RWPE2 (cell line): ENCODE measurements around the gene NUDT16L1.

ENCODE experiments used
- ATAC-seq: fragments of 200-7000 bp; cut with Tn5 transposase; 3 replicates; pipeline ENCODE4 v1.9.1; 2021; ENCODE audit warnings: low read depth
- DNase-seq: peaks from one replicate; pipeline ENCODE4 v3.0.0-alpha.2; 2020; ENCODE audit warnings: low spot score
- H3K27ac ChIP-seq: fragments of 450-650 bp; 2 replicates; pipeline ENCODE4 v1.5.1; 2017; ENCODE audit warnings: mild to moderate bottlenecking; ENCODE audit not compliant: poor library complexity, severe bottlenecking
- H3K27me3 ChIP-seq: fragments of 250-450 bp; sonication (Bioruptor Pico); 2 replicates; pipeline ENCODE4 v1.5.1; 2021; ENCODE audit warnings: mild to moderate bottlenecking, moderate library complexity; ENCODE audit not compliant: insufficient read depth, poor library complexity, severe bottlenecking
- H3K36me3 ChIP-seq: fragments of 250-450 bp; sonication (Bioruptor Pico); 2 replicates; pipeline ENCODE4 v1.5.1; 2020; ENCODE audit warnings: low read depth, mild to moderate bottlenecking, moderate library complexity
- H3K4me1 ChIP-seq: fragments of 250-450 bp; sonication (Bioruptor Pico); 2 replicates; pipeline ENCODE4 v1.5.1; 2021; ENCODE audit warnings: mild to moderate bottlenecking, moderate library complexity; ENCODE audit not compliant: insufficient read depth, poor library complexity, severe bottlenecking
- H3K4me3 ChIP-seq: fragments of 250-450 bp; sonication (Bioruptor Pico); 2 replicates; pipeline ENCODE4 v1.5.1; 2021; ENCODE audit warnings: mild to moderate bottlenecking, moderate library complexity; ENCODE audit not compliant: severe bottlenecking
- H3K9me3 ChIP-seq: fragments of 250-450 bp; sonication (Bioruptor Pico); 2 replicates; pipeline ENCODE4 v1.5.1; 2021; ENCODE audit warnings: mild to moderate bottlenecking, moderate library complexity; ENCODE audit not compliant: severe bottlenecking
- TF ChIP-seq, protein P1 (sequence below): fragments of 450-650 bp; IDR thresholded peaks from one replicate; pipeline ENCODE4 v1.5.1; 2017; ENCODE audit warnings: mild to moderate bottlenecking, moderate library complexity; ENCODE audit not compliant: poor library complexity, severe bottlenecking

The NUDT16L1 gene

DNA sequence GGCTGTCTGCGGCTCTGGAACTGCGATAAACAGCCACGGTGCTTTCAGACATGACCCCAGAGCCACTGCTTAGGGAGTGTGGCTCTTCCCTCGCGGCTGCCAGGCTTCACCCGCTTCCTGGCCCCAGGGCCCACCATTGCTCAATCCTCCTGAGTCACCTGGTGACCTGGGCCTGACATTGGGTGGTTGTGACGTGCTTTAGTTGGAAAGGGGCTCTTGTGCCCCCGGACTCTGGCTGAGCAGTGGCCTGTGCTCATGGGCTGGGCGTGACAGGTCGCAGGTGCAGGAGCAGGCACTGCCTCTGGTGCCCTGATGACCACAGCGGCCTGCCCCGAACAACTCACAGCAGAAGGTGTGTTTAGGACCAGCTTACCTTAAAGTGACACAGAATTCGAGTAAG is 8.6 kb upstream of the NUDT16L1 start:
- Histone ChIP-seq H3K27me3 (no peaks in the 10 kb centered on the region), H3K27ac (peak overlapping the region; percentile 2), H3K4me3 (no peak overlapping the region), H3K36me3 (peaks cover 48% of the 10 kb centered on the region), H3K4me1 (peaks cover 21% of the 10 kb centered on the region), H3K9me3 (no peaks in the 10 kb centered on the region)
- TF ChIP-seq, protein P1, sequence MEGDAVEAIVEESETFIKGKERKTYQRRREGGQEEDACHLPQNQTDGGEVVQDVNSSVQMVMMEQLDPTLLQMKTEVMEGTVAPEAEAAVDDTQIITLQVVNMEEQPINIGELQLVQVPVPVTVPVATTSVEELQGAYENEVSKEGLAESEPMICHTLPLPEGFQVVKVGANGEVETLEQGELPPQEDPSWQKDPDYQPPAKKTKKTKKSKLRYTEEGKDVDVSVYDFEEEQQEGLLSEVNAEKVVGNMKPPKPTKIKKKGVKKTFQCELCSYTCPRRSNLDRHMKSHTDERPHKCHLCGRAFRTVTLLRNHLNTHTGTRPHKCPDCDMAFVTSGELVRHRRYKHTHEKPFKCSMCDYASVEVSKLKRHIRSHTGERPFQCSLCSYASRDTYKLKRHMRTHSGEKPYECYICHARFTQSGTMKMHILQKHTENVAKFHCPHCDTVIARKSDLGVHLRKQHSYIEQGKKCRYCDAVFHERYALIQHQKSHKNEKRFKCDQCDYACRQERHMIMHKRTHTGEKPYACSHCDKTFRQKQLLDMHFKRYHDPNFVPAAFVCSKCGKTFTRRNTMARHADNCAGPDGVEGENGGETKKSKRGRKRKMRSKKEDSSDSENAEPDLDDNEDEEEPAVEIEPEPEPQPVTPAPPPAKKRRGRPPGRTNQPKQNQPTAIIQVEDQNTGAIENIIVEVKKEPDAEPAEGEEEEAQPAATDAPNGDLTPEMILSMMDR = no peak
- DNase-seq (no peak), ATAC-seq (no peak)

DNA sequence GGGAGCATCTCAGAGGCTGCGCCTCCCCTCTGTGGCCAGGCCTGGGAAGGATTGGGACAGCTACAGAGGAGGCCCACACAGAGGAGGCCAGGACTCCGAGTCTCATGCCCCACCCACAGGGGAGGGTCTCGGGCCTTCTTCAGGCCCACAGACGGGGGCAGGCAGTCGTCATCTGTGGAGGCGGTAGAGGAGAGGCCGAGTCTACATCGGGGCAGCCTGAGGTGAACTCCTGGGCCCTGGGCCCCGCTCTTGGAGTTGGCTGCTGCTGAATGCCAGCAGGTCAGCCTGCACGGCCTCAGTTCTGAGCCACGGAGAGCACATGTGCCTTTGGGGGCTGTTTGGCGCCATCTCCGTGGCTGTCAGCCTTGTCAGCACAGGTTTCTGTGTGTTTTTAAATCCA is 8.1 kb upstream of the NUDT16L1 start:
- TF ChIP-seq, protein P1 = no peak
- H3K27me3 ChIP-seq = no peaks in the 10 kb centered on the region
- H3K4me3 ChIP-seq = no peak overlapping the region
- H3K36me3 ChIP-seq = peaks cover 48% of the 10 kb centered on the region
- H3K9me3 ChIP-seq = no peaks in the 10 kb centered on the region
- no peak for ATAC-seq
- peaks cover 20% of the 10 kb centered on the region for H3K4me1 ChIP-seq
- peak; percentile 63 for DNase-seq
- H3K27ac ChIP-seq = no peak overlapping the region

DNA sequence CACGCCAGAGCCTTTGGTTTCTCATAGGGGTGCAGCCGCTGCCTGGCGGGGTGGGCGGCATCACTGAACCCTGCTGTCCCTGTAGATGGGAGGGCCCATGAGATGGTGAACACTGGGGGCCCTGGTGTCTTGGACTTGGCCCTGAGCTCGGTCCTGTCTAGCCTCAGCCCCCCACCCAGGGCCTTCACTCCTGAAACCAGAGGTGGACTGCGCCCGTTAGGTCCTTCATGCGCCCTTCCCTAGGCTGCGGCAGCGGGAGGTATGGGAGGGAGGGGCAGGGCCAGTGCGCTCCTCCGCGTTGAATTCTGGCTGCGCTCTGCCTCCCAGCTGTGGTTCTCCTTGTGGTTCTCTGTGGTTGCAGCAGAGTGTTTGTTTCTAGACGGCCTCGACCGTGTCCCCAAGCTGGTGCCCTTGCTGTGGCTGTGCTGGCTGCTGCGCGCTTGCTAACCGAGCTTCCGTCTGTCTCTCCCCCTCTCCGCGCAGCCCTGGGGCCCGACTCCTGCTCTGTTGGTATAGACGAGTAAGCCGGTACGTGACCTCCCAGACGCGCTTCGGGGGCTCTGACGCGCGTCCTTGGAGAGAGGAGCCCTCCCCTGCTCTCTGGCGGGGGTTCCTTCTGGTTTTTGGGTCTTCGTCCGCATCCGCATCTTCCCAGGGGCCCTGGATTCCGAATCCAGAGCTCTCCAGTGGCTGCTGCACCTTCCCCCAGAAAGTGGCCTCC is 7.4 kb upstream of the NUDT16L1 start:
- DNase-seq (no peak), ATAC-seq (no peak)
- Histone ChIP-seq H3K4me1 (peaks cover 13% of the 10 kb centered on the region), H3K9me3 (no peaks in the 10 kb centered on the region), H3K27me3 (no peaks in the 10 kb centered on the region), H3K4me3 (no peak overlapping the region), H3K27ac (no peak overlapping the region), H3K36me3 (peaks cover 48% of the 10 kb centered on the region)
- TF ChIP-seq, protein P1 = no peak

DNA sequence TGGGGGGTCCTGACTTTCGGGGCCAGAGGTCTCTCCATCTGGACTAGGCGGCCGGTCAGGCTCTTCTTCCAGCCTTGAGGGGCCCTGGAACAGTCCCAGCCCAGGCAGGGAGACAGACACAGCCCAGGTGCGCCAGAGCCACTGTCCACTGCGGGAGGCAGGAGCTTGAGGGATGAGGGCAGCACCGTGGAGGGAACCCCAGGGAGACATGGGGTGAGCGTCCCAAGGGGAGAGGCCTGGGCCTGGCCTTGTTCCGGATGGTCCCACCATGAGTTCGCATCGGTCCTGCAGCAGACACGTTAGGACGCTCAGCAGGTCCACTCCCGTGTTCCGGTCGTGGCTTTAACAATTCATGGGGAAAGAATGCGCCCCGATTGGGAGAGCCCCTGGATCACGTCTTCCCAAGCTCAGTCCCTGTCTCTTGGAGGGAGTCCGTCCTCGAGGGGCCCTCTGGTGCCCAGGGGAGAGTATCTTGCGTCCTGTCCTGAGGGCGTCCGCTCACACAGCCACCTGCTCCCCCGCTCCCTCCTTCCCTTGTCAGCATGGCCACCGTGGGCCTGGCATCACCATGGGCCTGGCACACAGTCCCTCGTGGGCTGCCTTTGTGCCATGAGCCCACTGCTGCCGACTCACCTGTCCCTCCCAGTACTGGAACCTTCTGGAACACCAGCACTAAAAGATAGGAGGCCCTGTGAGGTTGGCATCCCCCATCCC is 6.7 kb upstream of the NUDT16L1 start:
- Histone ChIP-seq H3K4me1 (peaks cover 10% of the 10 kb centered on the region), H3K9me3 (no peaks in the 10 kb centered on the region), H3K27ac (no peak overlapping the region), H3K4me3 (no peak overlapping the region), H3K36me3 (peaks cover 45% of the 10 kb centered on the region), H3K27me3 (no peaks in the 10 kb centered on the region)
- TF ChIP-seq, protein P1 = no peak
- ATAC-seq = no peak
- DNase-seq = peak; percentile 61

GRCh38 chr16:4687416-4687815 is 5.9 kb upstream of the NUDT16L1 start:
- Histone ChIP-seq H3K36me3 (peaks cover 37% of the 10 kb centered on the region), H3K4me3 (no peak overlapping the region), H3K9me3 (no peaks in the 10 kb centered on the region), H3K27ac (no peak overlapping the region), H3K4me1 (peaks cover 10% of the 10 kb centered on the region), H3K27me3 (no peaks in the 10 kb centered on the region)
- TF ChIP-seq, protein P1 = no peak
- DNase-seq = no peak
- ATAC-seq = no peak
